H7 (cell line): Measurements from ENCODE around the gene DOK3. TPM values are rescaled to one million over a fixed set of nuclear protein-coding genes. Genes with fewer than 3 reads are reported as not detected.
"Not testable (repeated sequence)": the region's sequence is repeated elsewhere in the genome, so short reads cannot be mapped to it uniquely, and the experiment has no call there.

Source experiments
- DNase-seq: peaks from one replicate; pipeline ENCODE4 v3.0.0; 2012
- H3K27me3 ChIP-seq: 2 replicates; pipeline ENCODE4 v1.6.0; 2011; ENCODE audit warnings: mild to moderate bottlenecking, low read length; ENCODE audit not compliant: control insufficient read depth, insufficient read depth
- H3K36me3 ChIP-seq: replicated peaks from 2 replicates; pipeline ENCODE4 v1.5.1; 2011; ENCODE audit warnings: low read length; ENCODE audit not compliant: control insufficient read depth, insufficient read depth
- H3K4me3 ChIP-seq: 2 replicates; pipeline ENCODE4 v1.5.1; 2011; ENCODE audit warnings: low read depth, mild to moderate bottlenecking, control low read depth, low read length, moderate library complexity; ENCODE audit not compliant: insufficient read depth
- total RNA-seq: library from RNA; depleted of rRNA; stranded (reverse); fragments of >200 nt; shearing (Covaris generic); gene quantifications from 2 replicates; pipeline ENCODE4 v1.2.3, GENCODE V29; 2014

The DOK3 gene
- total RNA-seq, 1 experiment from 2014 or later: 0.76 TPM

DNA sequence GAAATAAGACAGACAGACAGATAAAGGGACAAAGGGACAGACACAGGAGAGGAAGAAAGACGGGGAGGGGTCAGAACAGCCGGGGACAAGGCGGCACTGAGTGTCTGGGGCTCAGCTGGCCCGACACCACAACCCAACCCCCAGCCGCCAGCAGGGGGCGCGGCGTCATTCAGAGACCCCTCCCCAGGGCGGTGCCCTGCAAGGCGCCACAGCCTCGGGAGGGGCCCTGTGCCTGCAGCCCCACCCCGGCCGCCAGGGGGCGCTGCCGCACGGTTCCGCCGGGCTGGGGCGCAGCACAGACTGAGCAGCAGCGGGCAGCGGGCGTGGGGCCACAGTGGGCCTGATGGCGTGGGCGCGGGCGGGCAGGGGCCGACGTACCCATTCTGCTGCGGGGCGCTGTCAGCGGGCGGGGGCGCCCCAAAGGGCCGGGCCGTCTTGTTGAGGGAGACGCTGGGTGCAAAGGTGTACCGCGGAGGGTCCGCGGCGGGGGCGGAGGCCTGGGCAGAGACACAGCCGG is 18.1 kb downstream of the DOK3 start:
- peak; percentile 100 for DNase-seq
- peaks cover 44% of the 10 kb centered on the region for H3K36me3 ChIP-seq
- no peaks in the 10 kb centered on the region for H3K27me3 ChIP-seq
- no peak overlapping the region for H3K4me3 ChIP-seq

DNA sequence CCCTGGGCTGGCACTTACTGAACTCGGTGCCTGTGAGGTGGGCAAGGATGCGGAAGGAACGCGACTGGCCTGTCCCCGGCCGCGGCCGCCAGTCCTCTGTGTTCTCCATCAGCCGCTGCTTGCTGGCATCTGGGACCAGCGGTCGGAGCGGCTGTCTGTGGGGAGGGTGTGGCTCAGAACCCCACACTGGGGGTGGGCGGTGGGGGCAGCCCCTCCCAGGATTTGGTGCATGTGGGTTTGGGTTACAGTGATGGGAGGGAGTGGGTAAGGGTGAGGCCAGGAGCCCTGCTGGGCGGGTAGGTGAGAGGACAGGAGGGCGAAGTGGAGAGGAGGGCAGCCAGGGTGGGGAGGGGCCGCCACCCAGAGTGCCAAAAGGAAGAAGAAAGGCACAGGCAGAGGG is 18.6 kb downstream of the DOK3 start:
- peak; percentile 76 for DNase-seq
- no peaks in the 10 kb centered on the region for H3K27me3 ChIP-seq
- H3K4me3 ChIP-seq: no peak overlapping the region
- H3K36me3 ChIP-seq: peaks cover 48% of the 10 kb centered on the region

DNA sequence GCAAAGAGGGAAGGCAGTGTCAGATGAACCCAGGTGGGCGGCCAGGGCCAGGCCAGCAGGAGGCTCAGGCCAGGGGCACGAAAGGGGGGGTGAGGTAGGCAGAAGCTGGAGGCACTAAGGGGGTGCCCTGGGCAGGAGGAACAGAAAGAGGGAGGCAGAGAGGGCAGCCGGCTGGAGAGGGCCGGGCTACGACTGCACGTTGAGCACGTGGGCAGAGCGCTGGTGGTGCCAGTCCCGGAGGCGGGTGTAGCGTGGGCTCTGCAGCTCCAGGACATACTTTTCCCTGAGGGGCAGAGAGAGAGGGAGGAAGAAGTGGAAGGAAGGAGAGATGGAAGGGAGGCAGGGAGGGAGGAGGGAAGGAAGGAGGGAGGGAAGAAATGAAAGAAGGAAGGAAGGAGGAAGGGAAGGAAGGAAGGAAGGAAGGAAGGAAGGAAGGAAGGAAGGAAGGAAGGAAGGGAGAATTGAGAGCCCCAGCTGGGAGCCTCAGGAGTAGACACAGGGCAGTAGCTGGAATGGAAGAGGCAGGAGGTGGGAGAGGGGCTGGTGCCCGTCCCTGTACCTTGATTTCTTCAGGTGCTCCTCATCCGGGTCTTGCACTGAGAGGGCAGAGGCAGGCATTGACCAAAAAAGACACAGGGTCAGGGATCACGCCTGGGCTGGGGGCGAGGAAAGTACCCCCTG is 19.2 kb downstream of the DOK3 start:
- Histone ChIP-seq H3K27me3 (no peaks in the 10 kb centered on the region), H3K4me3 (no peak overlapping the region), H3K36me3 (peaks cover 48% of the 10 kb centered on the region)
- DNase-seq: no peak

DNA sequence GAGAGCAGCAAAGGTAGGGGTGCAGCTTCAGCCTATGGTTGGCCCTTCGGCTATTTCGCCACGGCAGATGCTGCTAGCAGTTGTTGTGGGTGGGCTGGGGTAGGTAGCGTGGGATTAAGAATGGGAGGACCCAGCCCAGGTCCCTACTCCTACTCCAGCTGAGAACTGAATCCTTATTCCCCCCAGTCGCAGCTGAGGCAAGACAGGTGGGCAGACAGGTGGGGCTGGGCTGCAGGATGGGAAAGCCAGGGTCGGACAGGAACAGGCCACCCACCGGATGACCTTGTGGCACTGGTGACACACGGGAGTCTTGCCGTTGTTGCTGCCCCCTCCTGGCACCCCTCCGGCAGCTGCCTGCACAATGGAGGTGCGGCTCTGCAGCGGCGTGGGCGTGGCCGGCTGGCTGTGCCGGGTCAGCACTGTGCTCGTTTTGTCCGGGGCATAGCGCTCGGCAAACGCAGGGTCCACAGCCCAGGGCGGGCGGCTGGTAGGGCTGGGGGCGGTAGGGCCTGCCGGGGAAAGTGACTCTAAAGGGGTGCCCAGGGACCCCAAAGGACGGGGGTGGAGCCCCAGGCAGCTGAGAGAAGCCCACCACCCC is 20.4 kb downstream of the DOK3 start:
- no peak for DNase-seq
- H3K27me3 ChIP-seq: no peaks in the 10 kb centered on the region
- no peak overlapping the region for H3K4me3 ChIP-seq
- H3K36me3 ChIP-seq: peaks cover 48% of the 10 kb centered on the region

DNA sequence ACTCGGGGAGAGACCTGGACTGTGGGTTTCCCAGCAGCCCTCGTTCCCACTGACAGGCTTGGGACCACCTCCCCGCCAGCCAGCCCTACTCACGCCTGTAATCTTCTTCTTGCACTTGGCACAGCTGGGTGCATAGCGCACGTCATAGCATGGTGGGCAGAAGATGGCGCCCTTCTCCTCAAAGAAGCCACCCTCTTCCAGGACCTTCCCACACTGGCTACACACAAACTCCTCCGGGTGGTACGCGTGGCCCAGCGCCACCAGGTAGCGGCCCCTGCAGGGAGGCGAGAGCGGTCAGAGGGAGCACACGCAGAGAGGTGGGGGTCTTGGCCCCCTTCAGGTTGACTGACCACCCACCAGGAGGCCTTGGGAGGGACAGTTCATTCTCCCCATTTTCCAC is 21.7 kb downstream of the DOK3 start:
- Histone ChIP-seq H3K27me3 (no peaks in the 10 kb centered on the region), H3K36me3 (peaks cover 49% of the 10 kb centered on the region), H3K4me3 (no peak overlapping the region)
- DNase-seq: no peak

DNA sequence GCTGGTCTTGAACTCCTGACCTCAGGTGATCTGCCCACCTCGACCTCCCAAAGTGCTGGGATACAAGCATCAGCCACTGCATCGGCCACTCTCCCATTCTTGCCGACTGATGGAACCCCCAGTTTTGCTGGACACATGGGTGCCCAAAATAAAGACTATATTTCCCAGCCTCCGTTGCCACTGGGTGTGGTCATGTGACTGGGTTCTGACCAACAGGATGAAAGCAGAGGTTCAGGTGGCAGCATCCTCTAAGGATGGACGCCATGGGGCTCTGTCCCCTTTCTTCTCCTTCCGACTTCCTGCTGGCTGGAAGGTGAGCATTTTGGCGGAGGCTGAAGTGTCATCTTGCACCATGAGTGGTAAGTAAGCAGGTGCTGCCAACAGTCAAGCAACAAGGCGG is 22.5 kb downstream of the DOK3 start:
- H3K27me3 ChIP-seq: no peaks in the 10 kb centered on the region
- no peak for DNase-seq
- peaks cover 46% of the 10 kb centered on the region for H3K36me3 ChIP-seq
- no peak overlapping the region for H3K4me3 ChIP-seq

DNA sequence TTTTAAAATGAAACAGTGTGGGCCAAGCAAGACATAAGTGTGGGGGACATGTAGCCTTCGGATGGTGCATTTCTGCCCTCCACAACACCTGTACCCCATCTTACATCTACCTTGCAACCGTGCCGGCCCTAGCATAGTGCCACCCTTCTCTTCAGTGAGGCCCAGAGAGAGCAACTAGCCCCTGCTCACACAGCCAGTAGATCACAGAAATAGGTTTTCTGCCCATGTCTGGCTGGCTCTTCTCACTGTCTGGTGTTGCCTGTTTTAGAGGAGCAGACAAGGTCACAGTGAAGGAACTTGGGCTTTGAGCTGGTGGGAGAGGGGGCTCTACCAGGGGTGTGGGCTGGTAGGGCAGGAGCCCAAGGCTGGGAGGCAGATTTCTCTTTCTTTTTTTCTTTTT is 23.4 kb downstream of the DOK3 start:
- Histone ChIP-seq H3K36me3 (peaks cover 49% of the 10 kb centered on the region), H3K27me3 (no peaks in the 10 kb centered on the region), H3K4me3 (no peak overlapping the region)
- no peak for DNase-seq

DNA sequence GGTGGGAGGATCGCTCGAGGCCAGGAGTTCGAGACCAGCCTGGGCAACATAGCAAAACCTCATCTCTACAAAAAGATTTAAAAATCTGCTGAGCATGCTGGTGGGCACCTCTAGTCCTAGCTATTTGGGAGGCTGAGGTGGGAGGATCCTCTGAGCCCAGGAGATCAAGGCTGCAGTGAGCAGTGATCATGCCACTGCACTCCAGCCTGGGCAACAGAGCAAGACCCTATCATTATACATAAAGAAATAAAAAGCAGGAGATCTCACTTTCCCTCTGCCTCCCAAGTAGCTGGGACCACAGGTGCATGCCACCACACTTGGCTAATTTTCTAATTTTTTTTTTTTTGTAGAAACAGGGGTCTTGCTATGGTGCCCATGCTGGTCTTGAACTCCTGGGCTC is 23.9 kb downstream of the DOK3 start:
- not testable (repeated sequence) for DNase-seq, H3K27me3 ChIP-seq, H3K4me3 ChIP-seq
- peaks cover 46% of the 10 kb centered on the region for H3K36me3 ChIP-seq

DNA sequence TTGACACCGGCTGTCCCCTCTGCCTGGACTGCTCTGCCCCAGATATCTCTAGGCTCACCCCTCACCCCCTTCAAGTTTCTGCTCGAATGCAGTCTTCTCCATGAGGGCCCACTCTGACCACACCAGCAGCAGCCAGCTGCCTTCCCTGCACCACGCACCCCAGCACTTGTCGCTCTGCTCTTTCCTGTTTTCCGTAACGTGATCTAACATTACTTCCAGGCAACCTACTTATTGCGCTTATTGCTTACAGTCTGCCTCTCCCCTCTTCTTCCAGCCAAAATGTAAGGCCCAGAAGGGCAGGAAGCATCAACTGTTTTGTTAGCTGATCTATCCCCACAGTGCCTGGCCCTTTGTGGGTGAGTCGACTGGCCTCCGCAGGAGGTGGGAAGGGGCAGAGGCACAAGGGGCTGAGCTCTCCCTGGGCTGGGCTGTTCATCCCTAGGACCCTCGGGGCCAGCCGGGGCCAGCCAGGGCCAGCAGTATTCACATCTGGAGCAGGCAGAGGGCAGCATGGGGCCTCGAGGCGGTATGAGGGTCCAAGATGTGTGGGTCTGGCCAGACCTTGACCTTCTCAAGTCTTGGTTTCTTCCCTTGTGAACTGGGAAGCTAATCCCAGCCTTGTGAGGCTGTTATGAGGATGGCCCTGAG is 24.6 kb downstream of the DOK3 start:
- no peak for DNase-seq
- H3K36me3 ChIP-seq: peaks cover 39% of the 10 kb centered on the region
- no peak overlapping the region for H3K4me3 ChIP-seq
- no peaks in the 10 kb centered on the region for H3K27me3 ChIP-seq

DNA sequence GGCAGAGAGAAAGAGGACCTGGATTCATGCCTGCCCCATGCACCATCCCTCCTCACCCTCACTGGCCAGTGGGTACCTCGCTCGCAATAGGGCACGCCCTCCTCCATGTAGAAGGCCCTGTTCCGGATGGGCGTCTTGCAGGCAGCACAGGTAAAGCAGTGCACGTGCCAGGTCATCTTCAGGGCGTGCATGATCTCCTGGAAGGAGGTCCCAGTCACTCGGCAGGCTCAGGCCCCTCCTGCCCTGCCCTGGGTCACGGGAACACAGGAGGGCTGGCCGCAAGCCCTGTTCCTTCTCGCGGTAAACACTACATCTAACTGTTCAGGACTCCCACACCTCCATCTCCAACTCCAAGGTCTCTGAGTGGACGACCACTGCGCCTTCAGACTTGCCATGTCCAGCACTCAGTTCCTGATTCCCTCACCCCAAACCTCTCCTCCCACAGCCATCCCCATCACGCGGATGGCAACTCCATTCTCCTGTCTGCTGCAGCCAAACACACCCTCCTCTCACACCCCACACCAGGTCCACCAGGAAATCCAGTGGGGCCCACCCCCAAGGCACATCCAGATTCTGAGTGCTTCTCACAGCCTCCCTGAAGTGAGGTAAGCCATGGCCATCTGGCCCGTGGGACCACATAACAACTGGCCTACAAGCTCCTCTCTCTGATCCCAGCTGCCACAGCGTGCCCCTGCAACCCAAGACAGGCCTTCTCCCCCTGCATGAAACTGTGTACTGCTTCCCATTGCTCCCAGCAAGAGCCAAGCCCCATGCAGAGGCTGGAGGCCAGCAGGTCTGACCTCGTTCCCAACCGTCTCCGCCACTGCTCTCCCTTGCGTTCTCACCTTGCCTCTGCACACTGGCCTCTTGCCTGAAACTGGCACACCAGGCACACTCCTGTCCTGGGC is 25.4 kb downstream of the DOK3 start:
- Histone ChIP-seq H3K4me3 (no peak overlapping the region), H3K36me3 (peaks cover 36% of the 10 kb centered on the region), H3K27me3 (no peaks in the 10 kb centered on the region)
- no peak for DNase-seq

DNA sequence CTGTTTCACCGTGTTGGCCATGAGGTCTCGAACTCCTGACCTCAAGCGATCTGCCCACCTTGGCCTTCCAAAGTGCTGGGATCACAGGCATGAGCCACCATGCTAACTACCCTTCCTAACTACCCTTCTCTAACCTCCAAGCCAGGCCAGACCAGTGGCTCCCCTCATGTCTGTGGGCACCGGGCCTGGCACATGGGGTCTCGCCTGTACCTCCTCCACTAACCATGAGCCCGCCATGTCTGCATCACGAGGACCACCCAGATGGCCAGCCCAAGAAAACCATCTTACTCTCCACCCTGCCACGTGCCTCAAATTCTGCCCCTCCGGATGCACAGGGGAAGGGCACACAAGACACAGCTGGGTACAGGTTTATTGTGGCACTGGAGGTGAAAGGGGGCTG is 26.6 kb downstream of the DOK3 start:
- no peak for DNase-seq
- Histone ChIP-seq H3K27me3 (no peaks in the 10 kb centered on the region), H3K36me3 (peaks cover 29% of the 10 kb centered on the region), H3K4me3 (no peak overlapping the region)

DNA sequence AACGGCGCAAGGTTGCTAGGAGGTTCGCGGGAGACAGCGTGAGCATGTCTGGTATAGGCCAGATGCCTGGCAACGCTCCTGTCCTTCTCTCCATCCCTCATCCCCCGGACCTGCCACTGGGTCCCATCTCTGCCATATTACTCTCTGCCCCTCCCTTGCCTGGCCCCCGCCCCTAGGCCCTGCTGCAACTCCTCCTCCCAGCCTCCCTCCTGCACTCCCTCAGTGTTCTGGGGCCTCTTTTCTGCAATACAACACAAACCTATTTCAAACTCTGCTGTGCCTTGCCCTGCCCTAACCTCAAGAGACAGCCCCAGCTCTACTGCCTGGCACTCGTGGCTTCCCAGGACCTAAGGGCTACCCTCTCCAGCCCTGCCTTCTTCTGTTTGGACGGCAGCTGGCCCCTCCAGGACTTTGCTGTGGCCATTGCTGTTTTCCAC is 27.2 kb downstream of the DOK3 start:
- Histone ChIP-seq H3K36me3 (peaks cover 23% of the 10 kb centered on the region), H3K4me3 (no peak overlapping the region), H3K27me3 (no peaks in the 10 kb centered on the region)
- no peak for DNase-seq

DNA sequence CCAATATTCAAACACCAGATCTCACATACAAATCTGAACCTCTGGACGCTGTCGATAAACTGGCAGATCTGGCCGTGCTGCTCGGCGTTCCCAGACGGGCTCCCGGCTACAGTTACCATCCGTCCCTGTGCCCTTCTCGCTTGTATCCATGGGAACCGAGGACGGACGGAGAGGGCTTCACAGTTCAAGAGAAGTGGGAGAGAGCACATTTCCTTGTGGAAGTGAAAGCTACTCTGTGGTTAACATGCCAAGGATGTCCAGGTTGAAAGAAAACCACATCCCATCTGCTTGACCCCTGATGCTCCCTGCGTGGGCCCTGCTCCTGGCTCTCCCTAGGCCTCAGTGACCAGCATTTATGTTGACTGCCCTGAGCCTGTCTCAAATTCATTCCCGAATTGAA is 29.9 kb downstream of the DOK3 start:
- Histone ChIP-seq H3K36me3 (peaks cover 15% of the 10 kb centered on the region), H3K27me3 (no peaks in the 10 kb centered on the region), H3K4me3 (no peak overlapping the region)
- DNase-seq: no peak
